ACHN (cell line): ENCODE results near the gene CSNK2A2.

Experiments used
- DNase-seq: peaks from one replicate; pipeline ENCODE4 v3.0.0-alpha.2; 2015
- in situ Hi-C: cut with HindIII; loops from 2 replicates; pipeline ENCODE4 v1.10.0; 2017; ENCODE audit warnings: low sequenced_read_pairs, low pct_ligation_motif_present, low pct_unique_long_range_greater_than_20kb

Gene CSNK2A2

DNA sequence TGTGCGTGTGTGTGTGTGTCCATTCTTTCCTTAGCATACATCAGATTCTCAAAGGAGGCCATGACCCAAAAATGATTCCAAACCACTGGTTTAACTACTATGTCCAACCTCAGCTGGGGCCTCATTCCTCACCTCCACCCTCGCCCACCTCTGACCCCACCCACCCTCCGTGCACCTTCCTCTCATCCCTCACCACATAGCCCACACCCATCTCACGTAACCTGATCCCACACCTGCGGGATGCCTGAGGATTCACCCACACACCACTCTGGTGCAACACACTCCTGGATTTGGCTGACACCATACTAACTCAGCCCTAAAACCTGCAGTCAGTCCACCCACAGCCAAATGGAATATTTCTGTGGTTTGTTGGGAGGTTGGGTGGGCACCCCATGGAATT lies 3.3 kb upstream of the CSNK2A2 start:
- DNase-seq, result no peak
- in situ Hi-C loops, result no loop called here

DNA sequence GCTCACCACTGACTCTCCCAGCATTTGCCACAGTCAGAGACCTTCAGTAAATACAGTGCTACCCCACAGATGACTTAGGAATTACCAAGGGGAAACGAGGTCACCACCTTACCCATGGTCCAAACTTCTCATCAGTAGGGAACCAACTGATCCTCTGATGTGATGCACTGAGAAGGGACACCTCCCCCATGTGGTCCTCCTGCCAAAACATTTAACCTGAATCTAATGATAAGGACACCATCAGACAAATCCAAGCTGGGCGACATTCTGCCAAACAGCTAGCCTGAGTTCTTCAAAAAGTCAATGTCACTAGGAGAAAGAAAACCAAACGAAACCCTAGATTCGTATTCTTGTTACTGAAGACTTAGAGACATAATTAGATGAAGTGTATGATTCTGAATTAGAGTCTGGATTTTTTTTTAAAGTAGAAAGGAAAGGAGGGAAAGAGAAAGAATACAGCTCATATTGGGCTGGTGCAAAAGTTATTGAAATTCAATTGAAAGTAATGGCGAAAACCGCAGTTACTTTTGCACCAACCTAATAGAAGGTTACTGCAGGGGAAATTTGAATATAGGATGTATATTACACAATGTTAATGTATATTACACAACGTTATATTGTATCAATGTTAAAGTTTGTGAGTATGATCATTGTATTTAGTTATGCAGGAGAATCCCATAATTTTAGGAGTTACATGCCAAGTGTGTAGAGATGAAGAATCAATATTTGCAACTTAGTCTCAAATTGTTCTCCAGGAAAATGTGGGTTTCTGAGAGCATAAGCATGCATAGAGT lies 2.3 kb upstream of the CSNK2A2 start:
- in situ Hi-C loops, result no loop called here
- no peak for DNase-seq

DNA sequence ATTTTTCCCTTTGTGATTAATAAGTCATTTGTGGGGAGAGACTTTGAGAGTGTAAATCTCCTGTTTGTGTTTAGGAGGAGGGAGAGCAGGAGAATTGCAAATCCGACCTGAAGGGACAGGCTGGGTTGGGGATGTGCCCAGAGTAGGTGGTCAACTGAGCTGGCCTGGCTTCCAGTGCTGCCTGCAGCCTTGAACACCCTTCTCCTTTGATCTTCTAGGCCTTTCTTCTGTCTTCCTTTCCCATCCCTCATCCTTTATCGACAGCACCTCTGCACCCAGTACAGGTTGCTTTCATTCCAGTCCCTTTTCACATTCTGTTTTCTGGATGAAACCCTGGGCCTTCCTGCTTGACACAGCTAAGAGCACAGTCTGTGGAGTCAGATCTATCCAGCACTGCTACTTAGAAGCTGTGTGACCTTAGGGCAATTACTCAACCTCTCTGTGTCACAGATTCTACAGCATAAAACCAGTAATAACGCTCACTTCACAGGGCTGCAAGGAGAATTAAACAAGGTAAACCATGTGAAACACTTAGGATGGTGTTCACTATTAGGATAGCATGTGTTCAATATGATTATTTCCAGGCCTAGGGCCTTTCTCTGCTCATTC lies 1.0 kb upstream of the CSNK2A2 start:
- in situ Hi-C loops, result no loop called here
- no peak for DNase-seq

DNA sequence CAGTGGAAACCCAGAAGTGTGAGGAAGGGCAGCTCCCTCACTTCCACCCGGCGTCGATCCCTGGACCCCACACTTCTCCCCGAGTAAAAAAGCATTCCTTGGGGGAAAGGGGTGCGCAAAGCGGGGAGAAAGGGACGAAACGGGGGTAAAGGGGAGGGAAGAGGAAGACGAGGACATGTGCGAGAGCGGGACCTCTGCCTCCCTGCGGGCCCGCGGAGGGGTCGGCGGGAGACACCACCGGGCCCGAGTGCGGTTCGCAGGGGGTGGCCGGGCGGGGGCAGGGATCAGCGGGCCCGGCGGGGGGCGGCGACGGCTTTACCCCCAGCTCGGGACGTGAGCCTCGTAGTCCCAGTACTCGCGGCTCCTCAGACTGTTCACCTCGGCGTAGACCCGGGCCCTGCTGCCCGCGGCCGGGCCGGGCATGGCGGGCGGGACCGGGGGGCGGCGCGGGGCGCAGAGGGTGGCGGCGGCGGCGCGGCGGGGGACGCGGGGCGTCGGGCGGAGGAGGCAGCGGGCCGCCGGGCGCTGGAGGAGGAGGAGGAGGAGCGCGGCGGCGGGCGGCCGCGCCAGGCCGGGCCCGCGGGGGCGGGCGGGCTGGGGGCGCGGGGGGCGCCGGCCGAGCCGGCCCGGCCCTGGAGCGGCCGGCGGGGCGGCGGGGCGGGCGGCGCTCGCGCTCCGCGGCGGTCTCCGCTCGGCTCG lies 443 bp downstream of the CSNK2A2 start:
- in situ Hi-C loops, result no loop called here
- no peak for DNase-seq

DNA sequence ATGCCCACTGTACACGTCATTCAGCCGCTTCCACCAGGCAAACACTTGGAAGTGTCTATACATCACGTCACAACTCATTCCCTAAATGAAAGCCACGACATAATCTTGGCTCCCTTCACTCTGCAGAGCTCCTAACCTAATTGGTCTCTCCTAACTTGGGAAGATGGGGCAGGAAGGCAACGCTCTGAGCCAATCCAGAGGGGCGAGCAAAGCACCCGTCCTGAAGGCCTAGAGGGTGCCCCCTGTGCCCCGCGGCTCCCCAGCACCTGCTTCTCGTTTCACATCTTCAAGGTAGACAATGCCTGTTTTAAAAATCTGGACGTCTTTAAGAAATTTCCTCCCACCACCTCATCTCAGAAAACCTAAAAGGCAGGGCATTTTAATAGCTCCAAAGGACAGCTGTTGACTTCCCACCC lies 1.0 kb downstream of the CSNK2A2 start:
- peak; percentile 24 for DNase-seq
- in situ Hi-C loops, result no loop called here

DNA sequence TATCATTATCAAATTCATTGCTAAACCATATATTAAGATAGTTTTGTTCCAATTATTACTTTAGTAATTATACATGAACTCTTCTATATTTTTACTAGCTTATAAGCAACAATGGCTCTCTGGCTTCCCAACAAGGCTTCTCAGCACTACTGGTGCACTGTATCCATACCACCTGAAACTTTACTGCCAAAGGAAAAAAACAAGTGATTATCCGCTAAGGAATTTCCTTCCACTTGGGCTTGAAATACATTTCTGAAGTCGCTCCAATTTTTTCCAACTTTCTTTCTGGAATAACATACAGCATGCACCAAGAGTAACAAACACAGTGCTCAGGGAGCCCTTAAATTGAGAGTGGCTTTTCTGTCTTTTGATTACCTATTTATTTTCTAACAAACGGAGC lies 2.1 kb downstream of the CSNK2A2 start:
- in situ Hi-C loops, result no loop called here
- DNase-seq, result no peak

DNA sequence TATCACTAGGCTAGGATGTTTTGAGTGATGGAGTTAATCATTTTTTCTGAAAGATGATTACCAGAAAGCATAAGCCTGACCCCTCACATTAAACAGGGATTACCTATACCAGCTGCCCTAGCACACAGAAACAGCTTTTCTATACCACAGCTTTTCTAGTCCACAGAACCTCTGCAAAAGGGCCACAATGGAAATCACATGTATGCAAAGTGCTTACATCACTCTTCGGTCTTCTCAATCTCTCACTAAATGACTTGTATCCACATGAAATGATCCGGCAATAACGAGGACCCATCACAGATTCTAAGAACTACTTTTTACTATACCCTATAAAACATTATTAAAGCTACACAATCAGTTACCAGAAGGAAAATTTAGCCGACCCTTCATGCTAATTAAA lies 2.6 kb downstream of the CSNK2A2 start:
- in situ Hi-C loops, result no loop called here
- no peak for DNase-seq

DNA sequence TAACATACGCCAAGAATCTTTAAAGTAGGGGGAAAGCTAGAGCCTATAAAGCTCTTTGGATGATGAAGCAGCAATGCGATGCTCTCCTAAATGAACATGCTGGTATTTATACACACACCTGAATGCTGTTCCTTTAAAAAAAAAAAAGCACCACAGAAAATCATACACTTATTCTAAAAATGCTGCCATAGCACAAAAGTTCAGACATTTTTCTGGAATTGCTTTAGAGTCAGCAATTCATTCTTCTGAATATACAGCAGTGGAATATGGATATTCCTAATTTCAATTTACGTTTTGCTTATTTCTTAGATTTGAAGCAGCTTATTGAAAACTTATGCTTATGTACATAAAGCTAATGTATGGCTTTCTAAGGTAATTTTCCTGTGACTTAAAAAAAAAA lies 3.1 kb downstream of the CSNK2A2 start:
- no peak for DNase-seq
- in situ Hi-C loops, result no loop called here

DNA sequence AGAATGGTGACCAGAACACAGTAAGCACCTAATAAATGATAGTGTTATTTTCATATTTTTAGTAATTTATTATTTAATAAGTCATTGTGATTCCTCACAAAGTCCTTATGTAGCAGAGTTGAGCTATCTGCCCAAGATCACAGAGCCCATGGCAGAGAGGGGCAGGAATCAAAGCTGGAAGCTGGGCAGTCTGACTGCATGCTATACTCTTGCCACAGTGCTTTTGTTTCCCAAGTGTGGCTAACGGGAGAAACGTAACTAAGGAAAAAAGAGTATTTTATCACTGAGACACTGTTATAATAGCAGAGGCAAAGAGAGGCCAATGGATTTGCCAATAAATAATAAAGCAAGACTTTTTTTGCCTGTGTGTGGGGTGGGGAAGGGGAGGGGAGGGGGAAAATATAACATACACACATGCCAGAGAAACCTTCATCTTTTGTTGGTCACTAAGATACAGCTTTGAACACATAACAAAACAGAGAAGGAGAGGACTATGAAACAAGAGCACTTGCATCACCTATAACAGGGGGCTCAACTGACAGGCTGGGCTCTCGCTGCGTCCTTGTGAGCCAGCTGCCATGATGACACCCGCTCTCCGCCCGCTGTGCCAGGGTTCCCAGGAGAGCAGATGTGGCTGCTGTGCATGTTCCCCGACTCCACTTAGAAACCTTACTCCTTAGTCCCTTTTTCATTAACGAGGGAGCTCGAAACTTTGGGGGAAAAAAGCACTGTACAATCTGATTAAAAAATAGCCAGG lies 10.1 kb downstream of the CSNK2A2 start:
- no peak for DNase-seq
- in situ Hi-C loops, result no loop called here

DNA sequence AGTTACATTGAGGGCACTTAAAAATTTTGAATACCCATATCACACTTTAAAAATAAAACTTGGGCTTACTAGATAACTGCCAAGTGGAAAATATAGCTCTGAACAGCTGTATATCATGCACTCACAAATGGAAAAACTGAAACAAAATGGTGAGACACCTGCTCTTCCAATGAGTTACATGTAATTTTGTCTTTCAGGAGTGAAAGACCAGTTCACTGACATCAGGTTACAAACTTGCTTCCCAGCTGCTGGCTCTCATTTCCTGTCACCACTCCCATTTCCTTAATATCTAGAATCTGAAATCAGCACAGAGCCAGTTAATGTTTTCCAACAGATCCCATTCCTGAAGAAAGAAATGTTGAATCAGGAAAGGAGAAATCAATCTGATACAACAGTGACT lies 10.8 kb downstream of the CSNK2A2 start:
- in situ Hi-C loops, result no loop called here
- peak; percentile 63 for DNase-seq

DNA sequence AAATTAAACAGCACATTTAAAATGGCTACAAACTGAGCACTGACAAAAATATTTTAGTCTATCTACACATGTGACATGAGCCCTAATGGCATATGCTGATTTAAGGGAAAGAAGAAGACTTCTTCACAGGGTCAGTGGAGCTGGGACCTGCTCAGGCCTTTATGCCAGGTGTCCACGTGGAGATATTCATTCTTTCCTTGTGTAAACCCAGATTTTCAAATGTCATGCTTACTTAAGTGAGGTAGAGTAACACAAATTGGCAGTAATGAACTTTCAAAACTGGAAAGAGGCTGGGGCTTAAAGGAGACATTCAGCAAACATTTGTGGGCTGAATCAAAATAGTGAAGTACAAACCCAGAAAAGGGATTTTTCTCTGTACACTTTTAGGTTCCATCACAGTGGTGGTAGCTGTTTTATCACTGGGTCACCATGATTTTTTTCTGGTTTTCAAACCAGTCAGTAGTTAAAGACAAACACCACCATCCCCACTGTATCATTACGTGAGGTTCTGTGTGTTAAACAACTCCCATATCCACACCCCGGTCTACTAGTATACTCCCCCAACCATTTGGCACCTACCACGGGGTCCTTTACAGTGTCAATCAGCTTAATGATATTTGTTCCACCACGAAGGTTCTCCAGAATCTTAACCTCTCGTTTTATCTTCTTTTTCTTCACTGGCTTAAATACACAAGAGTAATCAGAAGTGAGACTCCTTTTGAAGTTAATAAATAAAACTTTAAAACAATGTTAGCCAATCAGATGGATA lies 11.5 kb downstream of the CSNK2A2 start:
- no peak for DNase-seq
- in situ Hi-C loops, result no loop called here

DNA sequence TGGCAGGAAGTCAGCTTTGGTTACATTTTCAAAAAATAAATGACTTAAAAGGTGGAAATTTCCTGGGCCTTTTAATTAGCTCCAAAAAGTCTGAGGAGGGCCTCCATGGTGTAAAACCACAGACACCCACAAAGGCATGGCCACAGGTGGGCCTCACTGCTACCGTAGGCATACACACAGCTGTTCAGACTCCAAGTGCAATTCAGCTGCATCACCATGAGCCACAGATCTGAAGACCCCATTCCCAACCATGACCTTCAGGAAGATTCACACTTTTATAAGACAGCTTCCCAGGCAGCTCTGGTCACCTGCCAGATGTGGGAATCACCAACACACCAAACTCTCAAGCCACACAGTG lies 20.6 kb downstream of the CSNK2A2 start:
- in situ Hi-C loops, result no loop called here

DNA sequence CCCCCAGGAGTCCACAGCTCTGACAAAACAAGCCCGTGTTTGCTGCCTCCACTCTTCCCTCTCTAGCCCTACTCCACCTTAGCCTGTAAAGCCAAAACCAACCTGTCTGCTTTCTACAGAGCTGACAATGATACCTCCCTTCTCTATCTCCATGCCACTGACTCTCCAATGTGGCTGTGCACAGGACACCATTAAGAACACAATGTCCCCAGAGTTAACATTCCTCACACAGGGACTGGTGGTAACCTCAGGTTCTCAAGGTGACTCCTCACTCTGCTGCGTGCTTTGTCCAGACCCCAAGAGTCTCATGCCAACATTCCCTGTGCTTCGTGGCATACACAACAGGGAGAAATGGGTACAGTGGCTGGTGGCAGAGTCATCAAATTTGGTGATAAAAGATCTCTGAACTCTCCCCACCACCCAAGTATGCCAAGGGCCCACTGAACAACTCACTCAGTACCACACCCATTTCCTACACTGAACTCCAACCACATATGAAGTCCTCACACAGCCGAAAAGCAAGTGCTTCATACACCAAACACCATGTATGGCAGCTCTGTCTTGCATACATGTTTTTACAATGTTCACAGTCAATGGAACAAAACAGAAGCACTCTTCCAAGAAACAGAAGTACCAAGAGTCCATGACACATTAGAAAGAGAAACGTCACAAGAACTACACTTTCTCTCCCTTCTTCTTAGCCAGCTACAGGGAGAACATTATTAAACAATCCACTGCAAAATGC lies 21.1 kb downstream of the CSNK2A2 start:
- DNase-seq, result no peak
- in situ Hi-C loops, result no loop called here

More for the DNA sequence above, 20.6 kb downstream of the CSNK2A2 start:
- DNase-seq, result no peak

DNA sequence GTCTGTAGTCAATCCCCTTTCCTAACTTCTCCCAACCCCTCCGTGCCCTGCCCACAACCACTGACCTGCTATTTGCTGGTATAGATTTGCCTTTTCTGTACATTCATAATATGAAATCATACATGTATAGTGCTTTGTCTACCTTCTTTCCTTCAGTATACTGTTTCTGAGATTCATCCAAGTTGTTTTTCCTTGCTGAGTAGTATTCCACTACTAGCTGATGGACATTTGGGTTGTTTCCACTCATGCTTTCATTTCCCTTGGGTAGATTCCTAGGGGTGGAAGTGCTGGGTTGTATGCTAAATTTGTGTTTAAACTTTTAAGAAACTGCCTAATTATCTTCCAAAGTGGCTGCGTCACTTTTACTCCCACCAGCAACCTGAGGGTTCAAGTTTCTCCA lies 27.7 kb downstream of the CSNK2A2 start:
- no peak for DNase-seq
- in situ Hi-C loops, result no loop called here

DNA sequence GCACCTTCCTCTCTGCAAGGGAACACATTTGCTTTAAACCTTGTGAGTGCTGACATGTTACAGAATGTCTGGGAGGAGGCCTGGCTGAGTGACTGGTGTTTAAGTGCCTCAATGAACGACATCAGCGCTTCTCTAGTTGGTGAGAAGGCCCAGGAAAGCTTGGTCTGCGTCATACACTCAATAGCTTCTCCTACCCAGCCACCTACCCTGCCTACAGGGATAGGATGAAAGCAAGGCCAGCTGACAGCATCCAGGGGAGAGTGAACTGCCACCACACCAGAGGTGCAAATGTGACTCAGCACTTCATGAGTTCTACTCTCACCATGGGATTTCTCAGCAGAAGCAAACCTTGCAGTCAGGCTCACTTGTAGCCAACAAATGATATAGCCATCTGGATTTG lies 37.1 kb downstream of the CSNK2A2 start:
- in situ Hi-C loops, result no loop called here
- no peak for DNase-seq

DNA sequence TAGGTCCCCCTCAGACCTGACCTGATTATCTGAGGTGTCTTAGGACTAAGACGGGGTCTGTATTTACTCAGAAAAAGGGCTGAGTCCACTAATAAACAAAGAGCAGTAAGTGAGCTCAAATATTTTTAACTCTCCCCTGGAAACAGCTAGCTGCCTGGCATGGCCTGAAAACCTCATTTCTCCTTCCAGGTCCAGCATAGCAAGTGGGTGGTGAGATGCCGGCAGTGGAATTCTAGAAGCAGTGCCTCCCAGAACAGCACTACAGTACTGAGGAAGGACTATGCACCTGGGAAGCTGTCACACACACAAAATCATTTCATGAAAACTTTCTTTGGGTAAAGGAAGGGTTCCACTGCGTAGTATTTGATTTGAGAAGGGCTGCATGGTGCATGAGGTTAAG lies 39.2 kb downstream of the CSNK2A2 start:
- DNase-seq, result no peak
- in situ Hi-C loops, result no loop called here

DNA sequence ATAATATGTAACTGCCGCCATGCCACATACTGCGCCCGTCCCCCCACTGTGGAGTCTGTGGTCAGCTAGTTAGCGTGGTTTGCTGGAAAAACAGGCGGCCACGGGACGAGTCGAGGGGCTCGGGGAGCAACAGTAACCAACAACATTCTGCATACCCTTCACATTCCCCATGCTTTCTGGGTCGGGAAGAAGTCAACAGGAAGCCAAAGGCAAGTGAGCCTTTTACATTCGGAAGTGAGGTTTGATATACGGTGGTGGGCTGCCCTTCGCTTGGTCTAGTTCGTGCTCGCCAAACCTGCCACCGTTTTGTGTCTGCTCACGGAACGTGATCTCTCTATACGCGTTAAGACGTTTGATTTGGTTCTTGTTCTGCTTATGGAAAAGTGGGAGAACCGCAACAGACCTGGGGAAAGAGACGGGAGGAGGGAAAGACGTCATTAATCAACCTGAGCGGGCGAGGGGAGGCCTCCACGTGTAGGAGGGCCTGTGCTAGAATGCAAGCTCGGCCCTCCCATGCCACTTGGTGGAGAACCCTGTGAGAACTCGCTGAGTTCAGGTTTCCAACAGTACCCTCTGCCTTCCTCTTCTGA lies 39.9 kb downstream of the CSNK2A2 start:
- in situ Hi-C loops, result no loop called here
- DNase-seq, result no peak

DNA sequence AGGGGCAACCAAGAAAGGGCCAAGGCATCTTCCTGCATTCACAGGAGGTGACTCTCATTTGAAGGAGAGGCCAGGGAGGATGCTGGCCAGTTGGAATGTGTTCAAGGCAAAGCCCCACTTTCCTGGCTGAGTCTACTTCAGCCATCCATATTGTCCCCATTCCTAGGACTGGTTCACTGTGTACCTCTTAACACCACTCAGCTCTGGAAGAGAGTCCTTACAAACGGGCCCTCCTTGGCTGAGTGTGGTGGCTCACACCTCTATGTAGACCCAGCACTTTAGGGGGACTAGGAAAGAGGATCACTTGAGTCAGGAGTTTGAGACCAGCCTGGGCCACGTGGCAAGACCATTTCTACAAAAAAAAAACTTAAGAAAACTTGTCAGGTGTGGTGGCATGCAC lies 40.7 kb downstream of the CSNK2A2 start:
- DNase-seq, result no peak
- in situ Hi-C loops, result no loop called here
